Embryonic facial prominence (tissue), 1 donor: Measurements from ENCODE around the gene C12orf75.
"Not testable (repeated sequence)": the region's sequence is repeated elsewhere in the genome, so short reads cannot be mapped to it uniquely, and the experiment has no call there.

Experiments
- DNase-seq: peaks from one replicate; pipeline ENCODE4 v3.0.0-alpha.2; 2016; ENCODE audit errors: extremely low spot score

The C12orf75 gene

DNA sequence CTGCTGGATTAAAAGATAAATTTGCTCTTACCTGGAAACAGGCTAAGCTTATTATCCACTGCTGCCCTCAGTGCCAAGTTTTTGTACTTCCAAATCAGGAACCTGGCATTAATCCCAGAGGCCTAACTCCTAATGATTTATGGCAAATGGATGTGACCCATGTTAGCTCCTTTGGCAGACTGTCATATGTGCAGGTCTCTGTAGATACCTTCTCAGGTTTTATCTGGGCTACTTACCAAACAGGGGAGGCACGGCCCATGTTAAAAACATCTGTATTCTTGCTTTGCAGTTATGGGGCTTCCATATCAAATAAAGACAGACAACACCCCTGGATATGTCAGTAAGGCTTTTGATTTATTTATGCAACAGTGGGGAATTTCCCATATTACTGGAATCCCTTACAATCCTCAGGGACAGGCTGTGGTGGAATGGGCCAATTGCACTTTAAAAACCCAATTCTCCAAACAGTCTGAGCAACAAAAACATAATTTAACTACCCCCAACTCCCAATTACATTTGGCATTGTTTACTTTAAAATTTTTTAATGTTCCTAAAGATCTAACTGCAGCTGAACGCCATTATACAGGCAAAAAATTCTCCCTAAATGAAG is 19.9 kb upstream of the C12orf75 start:
- DNase-seq, result not testable (repeated sequence)

DNA sequence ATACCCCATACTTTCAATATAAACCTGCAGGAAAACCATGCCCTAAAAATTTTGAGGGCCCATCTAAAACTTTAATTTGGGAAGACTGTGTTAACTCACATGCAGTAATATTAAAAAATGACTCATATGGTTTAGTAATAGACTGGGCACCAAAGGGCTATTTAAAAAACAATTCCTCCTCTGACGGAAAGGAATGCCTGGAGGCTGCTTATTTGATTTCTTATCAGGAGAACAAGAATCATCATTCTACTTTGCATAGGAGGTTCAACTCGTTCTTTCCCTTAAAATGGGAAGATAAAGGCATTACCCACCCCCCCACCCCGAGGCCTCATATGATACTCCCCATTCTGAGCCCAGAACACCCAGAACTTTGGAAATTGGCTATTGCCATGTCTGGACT is 18.6 kb upstream of the C12orf75 start:
- not testable (repeated sequence) for DNase-seq

DNA sequence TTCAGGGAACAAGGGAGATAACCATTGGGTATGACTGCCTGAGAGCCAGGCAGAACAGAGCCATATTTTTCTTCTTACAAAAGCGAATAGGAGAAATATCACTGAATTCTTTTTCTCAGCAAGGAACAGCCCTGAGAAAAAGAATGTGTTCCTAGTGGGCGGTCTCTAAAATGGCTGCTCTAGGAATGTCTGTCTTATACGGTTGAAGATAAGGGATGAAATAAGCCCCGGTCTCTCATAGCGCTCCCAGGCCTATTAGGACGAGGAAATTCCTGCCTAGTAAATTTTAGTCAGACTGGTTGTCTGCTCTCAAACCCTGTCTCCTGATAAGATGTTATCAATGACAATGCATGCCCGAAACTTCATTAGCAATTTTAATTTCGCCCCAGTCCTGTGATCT is 16.7 kb upstream of the C12orf75 start:
- DNase-seq, result not testable (repeated sequence)

GRCh38 chr12:105315130-105315529 is 15.4 kb upstream of the C12orf75 start:
- DNase-seq, result no peak

GRCh38 chr12:105315726-105316125 is 14.8 kb upstream of the C12orf75 start:
- no peak for DNase-seq

- DNase-seq, result no peak
These were observed 13.3 kb upstream of the C12orf75 start for GRCh38 chr12:105316931-105317852.

DNA sequence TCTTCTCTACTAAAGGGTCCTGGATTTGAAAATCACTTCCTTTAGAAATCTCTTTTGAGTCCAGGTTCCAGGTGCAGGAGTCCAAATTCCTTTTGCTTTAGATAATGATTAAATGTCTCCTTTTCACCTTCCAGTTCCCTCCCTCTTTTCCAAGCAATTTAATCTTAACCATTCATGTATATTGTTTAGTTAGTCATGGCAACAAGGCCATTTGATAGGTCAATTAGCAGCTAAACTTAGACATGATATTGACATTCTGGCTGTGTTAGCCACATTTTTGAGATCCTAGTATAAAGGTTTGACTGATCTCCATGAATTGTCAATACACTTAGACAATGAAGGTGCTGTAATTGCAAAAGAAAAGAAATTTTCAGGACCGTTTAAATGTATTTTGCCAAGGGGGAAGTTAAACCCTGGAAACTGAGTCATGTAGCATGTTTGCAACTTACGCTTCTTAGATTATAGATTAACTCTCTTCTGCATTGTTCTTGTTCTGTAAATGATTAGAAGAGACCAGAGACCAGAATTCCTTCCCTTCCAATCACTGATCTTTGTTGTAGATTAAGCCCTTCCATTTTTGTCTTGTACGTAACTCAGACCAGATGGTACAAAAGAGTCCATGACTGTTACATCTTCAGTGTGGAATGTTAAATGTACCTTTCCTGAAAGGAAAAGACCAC is 12.4 kb upstream of the C12orf75 start:
- no peak for DNase-seq

DNA sequence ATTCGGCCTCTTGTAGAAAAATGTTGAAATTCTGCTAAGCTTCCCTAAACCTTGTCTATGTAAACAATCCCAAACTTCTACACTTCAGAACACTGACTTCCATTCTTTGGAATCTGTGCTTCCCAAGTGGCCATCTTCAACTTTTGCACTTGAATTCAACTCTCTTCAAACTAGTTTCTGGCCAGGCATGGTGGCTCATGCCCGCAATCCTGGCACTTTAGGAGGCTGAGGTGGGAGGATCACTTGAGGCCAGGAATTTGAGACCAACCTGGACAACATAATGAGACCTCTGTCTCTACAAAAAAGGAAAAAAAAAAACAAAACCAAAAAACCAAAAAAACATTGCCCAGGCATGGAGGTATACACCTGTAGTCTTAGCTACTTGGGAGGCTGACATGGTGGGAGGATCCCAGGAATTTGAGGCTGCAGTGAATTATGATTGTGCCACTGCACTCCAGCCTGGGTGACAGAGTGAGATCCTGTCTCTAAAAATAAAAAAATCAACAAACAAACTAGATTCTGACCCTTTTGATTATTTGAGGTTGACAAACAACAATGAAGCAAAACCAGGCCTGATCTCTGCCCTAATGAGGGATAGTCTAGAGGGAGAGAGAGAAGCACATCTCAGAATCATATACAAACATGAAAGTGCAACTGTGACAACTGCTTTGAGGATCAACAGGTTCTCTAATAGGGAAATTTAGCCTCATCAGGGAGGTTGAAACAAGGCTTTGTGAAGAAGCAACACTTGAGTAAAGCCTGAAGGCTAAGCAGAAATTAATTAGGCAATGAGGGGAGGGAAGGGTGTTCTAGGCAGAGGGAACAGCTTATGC is 11.6 kb upstream of the C12orf75 start:
- DNase-seq, result no peak

DNA sequence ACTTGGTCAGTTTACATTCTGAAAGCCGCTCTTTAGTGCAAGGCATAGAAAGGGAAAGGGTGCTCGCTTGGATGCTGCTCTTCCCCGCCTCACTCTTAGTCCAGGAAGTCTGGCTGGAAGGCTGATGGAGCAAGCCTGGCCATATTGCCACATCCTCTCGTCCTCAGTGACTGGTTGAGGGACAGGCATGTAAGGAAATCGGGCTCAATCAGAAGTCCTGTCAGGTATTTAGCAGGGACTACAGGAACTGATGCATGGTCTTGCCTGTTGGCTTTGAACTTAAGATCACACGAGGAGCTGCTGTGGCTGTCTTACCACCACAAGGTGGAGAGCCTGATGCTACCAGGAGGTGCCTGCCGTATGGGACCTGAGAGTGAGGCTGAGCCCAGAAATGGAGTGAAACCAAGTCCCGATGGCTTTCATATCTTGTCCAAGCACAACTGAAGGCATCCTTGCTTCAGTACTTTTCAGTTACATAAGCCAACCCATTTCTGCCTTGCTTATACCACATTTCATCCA is 10.7 kb upstream of the C12orf75 start:
- no peak for DNase-seq

- DNase-seq, result no peak
These were observed 9.4 kb upstream of the C12orf75 start for GRCh38 chr12:105321125-105321524.

DNA sequence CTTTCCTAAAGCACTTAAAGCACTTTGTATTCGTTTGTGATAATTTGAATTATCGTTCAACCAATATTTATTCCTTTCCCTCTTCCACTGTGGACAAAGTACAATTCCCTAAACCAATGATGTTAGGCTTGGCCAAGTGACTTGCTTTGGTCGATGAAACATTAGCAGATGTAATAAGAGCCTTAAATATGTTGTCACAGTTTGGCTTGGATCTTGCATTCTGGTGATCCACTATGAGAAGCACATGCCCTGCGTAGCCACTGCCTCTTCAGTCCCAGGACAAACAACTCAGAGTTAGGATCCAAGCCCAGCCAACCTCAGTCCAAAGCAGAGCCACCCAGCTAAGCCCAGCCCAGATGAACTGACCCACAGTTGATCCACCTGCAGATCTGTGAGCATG is 8.4 kb upstream of the C12orf75 start:
- no peak for DNase-seq

DNA sequence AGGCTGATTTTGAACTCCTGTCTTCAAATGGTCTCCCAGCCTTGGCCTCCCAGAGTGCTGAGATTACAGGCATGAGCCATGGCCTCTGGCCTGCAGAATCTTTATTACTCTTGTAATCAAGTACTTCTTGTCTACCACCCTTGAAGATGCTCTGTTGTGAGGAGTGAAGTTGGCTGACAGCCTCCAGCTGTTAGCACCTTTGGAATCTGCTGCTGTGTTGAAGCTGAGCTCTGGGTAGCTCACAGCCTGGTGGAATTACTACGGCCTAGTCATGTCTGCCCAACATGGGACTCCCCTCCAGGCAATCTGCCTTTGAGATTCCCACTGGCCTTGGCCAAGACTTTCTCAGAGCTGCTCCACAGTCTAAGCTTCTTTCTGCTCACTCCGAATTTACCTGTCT is 5.8 kb upstream of the C12orf75 start:
- no peak for DNase-seq

DNA sequence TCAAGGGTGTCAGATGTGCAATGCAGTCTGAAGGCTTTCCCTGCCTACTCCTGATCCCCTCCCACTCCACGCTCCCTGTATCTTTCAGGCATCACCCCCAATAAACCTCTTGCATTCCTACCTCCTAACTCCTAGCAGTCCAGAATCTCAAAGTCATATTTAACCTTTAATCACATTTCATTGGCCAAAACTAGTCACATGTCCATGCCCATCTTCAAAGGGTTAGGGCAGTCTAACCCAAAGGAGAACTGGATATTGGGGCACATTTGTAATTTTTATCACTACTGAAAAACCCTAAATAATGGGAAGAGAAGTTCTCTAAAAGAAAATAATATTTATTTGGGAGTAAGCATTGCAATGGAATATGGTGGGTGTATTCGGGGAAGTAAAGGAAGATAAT is 5.4 kb upstream of the C12orf75 start:
- DNase-seq, result no peak

- DNase-seq, result no peak
These were observed 587 bp upstream of the C12orf75 start for GRCh38 chr12:105329926-105330282.

DNA sequence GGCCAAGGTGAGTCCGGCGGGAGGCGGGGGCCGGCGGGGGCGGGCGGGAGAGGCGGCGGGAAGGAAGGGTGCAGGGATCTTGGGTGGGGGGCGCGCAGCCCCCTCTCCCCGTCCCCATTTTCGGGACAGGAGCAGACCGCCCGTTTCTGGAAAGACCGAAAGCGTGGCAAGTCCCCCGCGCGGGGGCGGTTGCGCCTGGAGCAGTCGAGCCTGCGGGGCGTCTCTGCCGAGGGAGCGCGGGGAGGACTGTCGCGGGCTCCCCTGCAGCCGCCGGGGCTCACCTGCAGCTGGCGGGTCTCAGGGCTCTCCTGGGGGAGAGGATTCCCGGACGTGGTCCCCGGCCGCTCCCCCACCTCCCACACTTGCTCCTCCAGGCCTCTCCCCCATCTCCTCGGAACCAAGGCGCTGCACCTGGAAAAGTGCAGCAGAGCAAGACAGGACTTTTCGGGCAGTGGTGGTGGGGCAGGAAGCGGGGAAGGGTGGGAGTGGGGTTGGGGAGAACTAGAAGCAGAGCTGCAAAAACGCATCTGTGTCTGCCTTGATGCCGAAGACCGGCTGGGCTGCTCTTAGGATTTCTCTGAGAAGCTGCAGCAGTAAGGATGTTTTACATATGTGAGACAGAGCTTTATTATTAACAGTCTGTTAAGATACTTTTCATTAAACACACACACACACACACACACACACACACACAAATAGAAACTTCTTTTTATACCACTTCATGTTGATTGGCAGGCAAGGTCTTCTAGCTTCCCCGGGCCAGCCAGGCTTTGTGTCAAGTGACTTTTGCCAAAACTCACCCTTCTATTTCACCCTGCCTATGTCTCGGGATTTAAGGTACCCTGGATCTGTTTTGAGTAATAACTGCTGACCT is 677 bp downstream of the C12orf75 start:
- DNase-seq, result no peak

DNA sequence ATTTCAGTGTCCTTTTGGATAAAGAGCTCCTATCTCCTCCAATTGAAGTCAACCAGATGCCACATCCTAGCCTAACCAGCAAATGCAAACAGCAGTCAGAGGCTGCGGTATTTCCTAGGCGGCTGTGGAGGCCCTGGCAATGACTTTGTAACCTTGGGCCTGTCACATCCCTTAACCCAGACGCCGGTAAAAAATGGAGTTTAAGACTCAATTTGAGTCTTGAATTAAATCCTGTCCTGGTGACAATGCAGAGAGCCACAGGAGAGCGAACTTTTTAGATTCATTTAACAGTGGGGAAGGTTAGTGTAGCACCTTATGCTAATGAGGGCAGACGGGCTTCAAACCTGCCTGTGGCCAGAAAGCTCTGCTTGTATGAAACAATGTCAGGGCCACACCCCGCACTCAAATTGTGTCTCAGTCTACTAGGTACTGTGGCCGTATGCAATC is 1.3 kb downstream of the C12orf75 start:
- DNase-seq, result no peak

GRCh38 chr12:105332286-105332685 is 1.8 kb downstream of the C12orf75 start:
- DNase-seq, result not testable (repeated sequence)

GRCh38 chr12:105332925-105333324 is 2.4 kb downstream of the C12orf75 start:
- no peak for DNase-seq

DNA sequence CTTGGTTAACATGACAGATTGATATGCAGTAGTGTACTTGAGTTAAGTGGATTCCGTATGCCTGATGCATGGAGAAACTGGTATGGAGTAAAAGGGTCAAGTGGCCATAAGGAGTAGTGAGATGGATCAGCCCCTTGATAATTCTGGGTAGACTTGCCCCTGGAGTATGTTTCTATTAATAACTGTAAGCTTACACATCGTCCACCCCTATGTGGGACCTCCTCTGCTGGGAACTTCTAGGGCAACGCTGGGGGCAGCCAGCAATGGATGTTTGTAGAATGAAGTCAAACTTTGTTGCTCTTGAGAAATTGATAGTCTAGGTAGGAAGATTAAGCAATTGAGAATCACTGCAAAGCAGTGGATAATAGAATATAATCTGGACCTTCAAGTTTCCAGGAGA is 3.5 kb downstream of the C12orf75 start:
- DNase-seq, result no peak

GRCh38 chr12:105334582-105334981 is 4.1 kb downstream of the C12orf75 start:
- DNase-seq, result no peak

- no peak for DNase-seq
These were observed 5.4 kb downstream of the C12orf75 start for GRCh38 chr12:105335856-105336255.
